CD14-positive monocyte (primary cell): ENCODE measurements around the gene HMGN2. TPM values are rescaled to one million over a fixed set of nuclear protein-coding genes. Genes with fewer than 3 reads are reported as not detected.
A peak's percentile ranks its signal among the peaks of the same experiment; 100 is the strongest.

Experiments used
- DNase-seq, 3 donors: peaks; one replicate each; pipeline ENCODE4 v3.0.0-alpha.2; 2011 to 2022
- H2AFZ ChIP-seq: 2 replicates; pipeline ENCODE4 v1.6.0; 2012; ENCODE audit warnings: mild to moderate bottlenecking, low read depth, low read length, inconsistent platforms; ENCODE audit not compliant: insufficient read depth, poor library complexity, severe bottlenecking
- H3K27ac ChIP-seq, 2 donors: 1 replicate in 1 of 2; 2 replicates in 1 of 2; pipeline ENCODE4 v1.5.1; 2012 to 2013; ENCODE audit warnings: low read length in 2 of 2, control low read depth in 1 of 2, inconsistent platforms in 1 of 2, low read depth in 1 of 2, mild to moderate bottlenecking in 1 of 2
- H3K27me3 ChIP-seq, 2 donors: one replicate each; pipeline versions ENCODE4 v1.6.0 to v1.6.1; 2011 to 2013; ENCODE audit warnings: low read length in 2 of 2; ENCODE audit not compliant: control insufficient read depth in 2 of 2, insufficient read depth in 2 of 2
- H3K36me3 ChIP-seq, 2 donors: replicated peaks in 1 of 2; 1 replicate in 1 of 2; 2 replicates in 1 of 2; pipeline versions ENCODE4 v1.5.1 to v1.6.1; 2012 to 2013; ENCODE audit warnings: low read length in 2 of 2, control low read depth in 1 of 2, inconsistent platforms in 1 of 2, mild to moderate bottlenecking in 1 of 2; ENCODE audit not compliant: insufficient read depth in 2 of 2, control insufficient read depth in 1 of 2
- H3K4me1 ChIP-seq, 2 donors: 1 replicate in 1 of 2; 2 replicates in 1 of 2; pipeline versions ENCODE4 v1.5.1 to v1.6.1; 2012 to 2013; ENCODE audit warnings: low read length in 2 of 2, control low read depth in 1 of 2, inconsistent platforms in 1 of 2, mild to moderate bottlenecking in 1 of 2, moderate library complexity in 1 of 2; ENCODE audit not compliant: insufficient read depth in 2 of 2, control insufficient read depth in 1 of 2
- H3K4me2 ChIP-seq: replicated peaks from 2 replicates; pipeline ENCODE3; 2012; ENCODE audit warnings: low read length, moderate library complexity, mild to moderate bottlenecking; ENCODE audit not compliant: poor library complexity, severe bottlenecking; ENCODE audit errors: extremely low read depth
- H3K4me3 ChIP-seq, 3 experiments: fragments of 200-600 bp in 1 of 3; sonication (generic) in 1 of 3; replicated peaks in 1 of 3; 1 replicate in 2 of 3; 2 replicates in 1 of 3; pipeline ENCODE4 v1.5.1; 2011 to 2013; ENCODE audit warnings: low read length in 3 of 3, mild to moderate bottlenecking in 3 of 3, control low read depth in 2 of 3, low read depth in 2 of 3, inconsistent platforms in 1 of 3, moderate library complexity in 1 of 3
- H3K79me2 ChIP-seq: 2 replicates; pipeline ENCODE4 v1.6.0; 2012; ENCODE audit warnings: mild to moderate bottlenecking, control low read depth, inconsistent platforms, low read length, moderate library complexity; ENCODE audit not compliant: insufficient read depth
- H3K9ac ChIP-seq: 2 replicates; pipeline ENCODE4 v1.6.0; 2017; ENCODE audit warnings: low read length, mild to moderate bottlenecking; ENCODE audit not compliant: insufficient read depth, poor library complexity, severe bottlenecking
- H3K9me3 ChIP-seq, 2 donors: replicated peaks in 1 of 2; 1 replicate in 1 of 2; 2 replicates in 1 of 2; pipeline versions ENCODE4 v1.5.1 to v1.6.1; 2012 to 2013; ENCODE audit warnings: low read length in 2 of 2, control low read depth in 1 of 2; ENCODE audit not compliant: control insufficient read depth in 1 of 2, insufficient read depth in 1 of 2
- H4K20me1 ChIP-seq: 2 replicates; pipeline ENCODE4 v1.6.0; 2012; ENCODE audit warnings: mild to moderate bottlenecking, low read length, control low read depth, moderate library complexity; ENCODE audit not compliant: insufficient read depth
- H3K27ac Mint-ChIP-seq, 7 donors: one replicate each; pipeline ENCODE4 v1.8.0; 2020; ENCODE audit warnings: mild to moderate bottlenecking in 7 of 7, mixed read lengths in 7 of 7, moderate library complexity in 6 of 7, inconsistent platforms in 2 of 7
- H3K27me3 Mint-ChIP-seq, 3 donors: one replicate each; pipeline ENCODE4 v1.8.0; 2021 to 2022; ENCODE audit warnings: low read depth in 3 of 3, mild to moderate bottlenecking in 3 of 3, mixed read lengths in 3 of 3, moderate library complexity in 3 of 3, inconsistent platforms in 1 of 3
- H3K36me3 Mint-ChIP-seq, 2 donors: one replicate each; pipeline ENCODE4 v1.8.0; 2020; ENCODE audit warnings: mixed read lengths in 2 of 2, inconsistent platforms in 1 of 2, mild to moderate bottlenecking in 1 of 2
- H3K4me1 Mint-ChIP-seq: one replicate; pipeline ENCODE4 v1.8.0; 2020; ENCODE audit warnings: mild to moderate bottlenecking, mixed read lengths
- H3K4me3 Mint-ChIP-seq, 2 donors: one replicate each; pipeline ENCODE4 v1.8.0; 2020; ENCODE audit warnings: mild to moderate bottlenecking in 2 of 2, mixed read lengths in 2 of 2, moderate library complexity in 1 of 2
- H3K9me3 Mint-ChIP-seq, 7 donors: one replicate each; pipeline ENCODE4 v1.8.0; 2020 to 2022; ENCODE audit warnings: mixed read lengths in 7 of 7, mild to moderate bottlenecking in 6 of 7, moderate library complexity in 6 of 7, inconsistent platforms in 2 of 7
- CTCF ChIP-seq: fragments of 200-600 bp; IDR thresholded peaks from one replicate; pipeline ENCODE4 v1.8.0; 2022; ENCODE audit warnings: antibody characterized with exemption, mild to moderate bottlenecking
- WGBS: methylation state at CpG from one replicate; pipeline ENCODE4 v1.1.5; 2013; ENCODE audit warnings: missing lambda C conversion rate; ENCODE audit not compliant: insufficient coverage; 5-methylcytosine and 5-hydroxymethylcytosine counted together
- intact Hi-C, 2 donors: fragments of 100-400 bp; cut with micrococcal nuclease; formaldehyde crosslinking; loops; one replicate each; pipeline versions ENCODE4 v1.15.0 to v1.15.1; 2023
- polyA plus RNA-seq, 3 donors: library from polyadenylated mRNA; depleted of rRNA in 1 of 3; unstranded in 2 of 3; stranded (reverse) in 1 of 3; fragments of 300-500 nt in 2 of 3; fragments of >200 nt in 1 of 3; fragmentation: Illumina TruSeq in 2 of 3; gene quantifications; 1 replicate in 2 of 3; 2 replicates in 1 of 3; pipeline ENCODE4 v1.2.3, GENCODE V29; 2012 to 2021

The HMGN2 gene
- polyA plus RNA-seq, 3 donors, result 400 to 575 (median 555) TPM

DNA sequence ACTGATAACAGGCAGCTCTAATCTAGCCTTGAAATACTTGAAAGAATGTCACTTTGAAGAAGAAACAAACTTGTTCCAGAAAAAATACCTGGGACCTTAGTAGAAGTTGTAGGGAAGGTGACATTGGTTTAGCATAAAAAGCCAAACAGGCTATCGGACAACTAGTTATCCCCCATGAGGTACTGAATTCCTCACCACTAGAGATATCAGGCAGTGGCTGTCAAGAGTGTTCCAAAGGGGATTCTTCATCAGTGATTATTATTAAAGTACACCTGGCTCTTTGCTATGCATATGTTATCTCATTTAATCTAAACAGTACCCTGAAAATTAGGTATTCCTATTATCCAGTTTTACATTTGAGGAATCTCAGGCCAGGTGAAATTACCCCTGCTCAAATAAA lies 13.1 kb upstream of the HMGN2 start:
- Histone ChIP-seq H3K4me3 (no peak overlapping the region), H3K27me3 (no peaks in the 10 kb centered on the region), H3K36me3 (peaks cover 76 to 97% of the 10 kb centered on the region in 2 donors), H3K27ac (no peak overlapping the region), H4K20me1 (no peaks in the 10 kb centered on the region), H3K9ac (no peak overlapping the region), H2AFZ (no peak overlapping the region), H3K4me2 (no peak overlapping the region), H3K9me3 (no peaks in the 10 kb centered on the region), H3K79me2 (no peaks in the 10 kb centered on the region), H3K4me1 (no peaks in the 10 kb centered on the region)
- Mint-ChIP-seq H3K9me3 (no peaks in the 10 kb centered on the region), H3K4me1 (no peaks in the 10 kb centered on the region), H3K27ac (no peak overlapping the region), H3K36me3 (peaks cover 69 to 86% of the 10 kb centered on the region in 2 donors), H3K27me3 (no peaks in the 10 kb centered on the region), H3K4me3 (no peak overlapping the region)
- intact Hi-C loops, result no loop called here
- DNase-seq, result no peak
- no CpG with 5 or more reads among the region's 1 CpG for WGBS
- TF ChIP-seq CTCF, result no peak

DNA sequence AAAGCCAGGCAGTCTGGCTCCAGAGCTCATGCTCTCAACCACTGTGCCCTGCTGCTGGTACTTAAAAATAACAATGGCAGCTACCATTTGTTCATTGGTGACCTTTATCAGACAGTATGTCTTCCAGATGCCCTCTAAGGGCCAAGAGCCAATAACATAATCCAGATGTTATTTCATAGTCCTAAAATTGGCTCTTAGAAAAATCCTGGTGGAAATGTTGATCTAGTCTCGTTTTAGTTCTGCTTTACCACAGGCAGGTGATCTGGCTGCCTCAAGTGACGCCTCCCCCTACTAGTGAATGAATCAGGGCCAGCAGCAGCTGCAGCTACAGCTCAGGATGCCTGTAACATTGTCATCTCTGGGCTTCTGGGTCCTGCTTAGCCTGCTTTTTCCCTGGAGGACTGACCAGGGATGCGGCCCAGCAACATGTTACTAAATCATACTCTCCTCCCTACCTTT lies 12.6 kb upstream of the HMGN2 start:
- Histone ChIP-seq H3K27me3 (no peaks in the 10 kb centered on the region), H3K4me3 (no peak overlapping the region), H3K27ac (no peak overlapping the region), H3K36me3 (peaks cover 77 to 97% of the 10 kb centered on the region in 2 donors), H2AFZ (no peak overlapping the region), H3K79me2 (peaks cover 2% of the 10 kb centered on the region), H3K9me3 (no peaks in the 10 kb centered on the region), H3K9ac (no peak overlapping the region), H4K20me1 (no peaks in the 10 kb centered on the region), H3K4me2 (no peak overlapping the region), H3K4me1 (no peaks in the 10 kb centered on the region)
- Mint-ChIP-seq H3K9me3 (no peaks in the 10 kb centered on the region), H3K27me3 (no peaks in the 10 kb centered on the region), H3K36me3 (peaks cover 72 to 88% of the 10 kb centered on the region in 2 donors), H3K4me3 (no peak overlapping the region), H3K27ac (peak overlapping the region in 1 of 7 donors; percentile 9), H3K4me1 (no peaks in the 10 kb centered on the region)
- no peak for TF ChIP-seq CTCF
- no peak for DNase-seq
- 92% methylated on average over 3 of the region's 3 CpGs for WGBS
- intact Hi-C loops, result no loop called here
